Measurements from ENCODE around the gene BOK. TPM values are rescaled to one million over a fixed set of nuclear protein-coding genes. Genes with fewer than 3 reads are reported as not detected.
"Not testable (repeated sequence)": the region's sequence is repeated elsewhere in the genome, so short reads cannot be mapped to it uniquely, and the experiment has no call there.

The BOK gene
- total RNA-seq, 1 experiment from 2014 or later: 41.5 TPM

DNA sequence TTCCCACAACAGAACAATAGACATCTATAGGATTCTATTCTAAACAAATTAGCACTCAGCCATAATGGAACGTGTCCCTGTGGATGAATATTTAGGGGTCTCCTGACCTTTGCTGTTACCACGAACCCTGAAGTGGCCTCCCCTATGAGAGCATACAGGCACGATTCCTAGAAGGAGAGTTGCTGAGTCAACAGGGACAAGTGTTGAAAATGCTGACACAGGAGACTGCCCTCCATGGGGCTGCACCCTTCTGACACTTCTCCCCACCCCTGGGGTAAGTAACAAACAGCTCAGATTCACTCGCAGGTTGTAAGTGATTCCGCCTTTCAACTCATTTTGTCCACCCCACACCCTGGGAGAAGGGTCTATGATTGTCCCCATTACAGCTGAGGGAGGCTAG is 36.1 kb upstream of the BOK start (continued):
- no peak for TF ChIP-seq EGR1 (IDR thresholded peaks at IDR 0.05; ENCODE audit: low read depth)
- TF ChIP-seq, protein P1, sequence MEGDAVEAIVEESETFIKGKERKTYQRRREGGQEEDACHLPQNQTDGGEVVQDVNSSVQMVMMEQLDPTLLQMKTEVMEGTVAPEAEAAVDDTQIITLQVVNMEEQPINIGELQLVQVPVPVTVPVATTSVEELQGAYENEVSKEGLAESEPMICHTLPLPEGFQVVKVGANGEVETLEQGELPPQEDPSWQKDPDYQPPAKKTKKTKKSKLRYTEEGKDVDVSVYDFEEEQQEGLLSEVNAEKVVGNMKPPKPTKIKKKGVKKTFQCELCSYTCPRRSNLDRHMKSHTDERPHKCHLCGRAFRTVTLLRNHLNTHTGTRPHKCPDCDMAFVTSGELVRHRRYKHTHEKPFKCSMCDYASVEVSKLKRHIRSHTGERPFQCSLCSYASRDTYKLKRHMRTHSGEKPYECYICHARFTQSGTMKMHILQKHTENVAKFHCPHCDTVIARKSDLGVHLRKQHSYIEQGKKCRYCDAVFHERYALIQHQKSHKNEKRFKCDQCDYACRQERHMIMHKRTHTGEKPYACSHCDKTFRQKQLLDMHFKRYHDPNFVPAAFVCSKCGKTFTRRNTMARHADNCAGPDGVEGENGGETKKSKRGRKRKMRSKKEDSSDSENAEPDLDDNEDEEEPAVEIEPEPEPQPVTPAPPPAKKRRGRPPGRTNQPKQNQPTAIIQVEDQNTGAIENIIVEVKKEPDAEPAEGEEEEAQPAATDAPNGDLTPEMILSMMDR (IDR thresholded peaks at IDR 0.05 in 2 of 3, conservative IDR thresholded peaks at IDR 0.05 in 1 of 3; ENCODE audit: borderline replicate concordance in 1 of 3, insufficient read depth in 1 of 3, low read depth in 2 of 3, low read length in 2 of 3): no peak
- TF ChIP-seq, protein P2, sequence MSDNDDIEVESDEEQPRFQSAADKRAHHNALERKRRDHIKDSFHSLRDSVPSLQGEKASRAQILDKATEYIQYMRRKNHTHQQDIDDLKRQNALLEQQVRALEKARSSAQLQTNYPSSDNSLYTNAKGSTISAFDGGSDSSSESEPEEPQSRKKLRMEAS (IDR thresholded peaks at IDR 0.05): no peak
- TF ChIP-seq CEBPB (IDR thresholded peaks at IDR 0.05; ENCODE audit: low read depth): no peak
- no peak for TF ChIP-seq EZH2phosphoT487 (IDR thresholded peaks at IDR 0.05; ENCODE audit: borderline replicate concordance)
- TF ChIP-seq SRF (IDR thresholded peaks at IDR 0.05; ENCODE audit: low read depth): no peak

DNA sequence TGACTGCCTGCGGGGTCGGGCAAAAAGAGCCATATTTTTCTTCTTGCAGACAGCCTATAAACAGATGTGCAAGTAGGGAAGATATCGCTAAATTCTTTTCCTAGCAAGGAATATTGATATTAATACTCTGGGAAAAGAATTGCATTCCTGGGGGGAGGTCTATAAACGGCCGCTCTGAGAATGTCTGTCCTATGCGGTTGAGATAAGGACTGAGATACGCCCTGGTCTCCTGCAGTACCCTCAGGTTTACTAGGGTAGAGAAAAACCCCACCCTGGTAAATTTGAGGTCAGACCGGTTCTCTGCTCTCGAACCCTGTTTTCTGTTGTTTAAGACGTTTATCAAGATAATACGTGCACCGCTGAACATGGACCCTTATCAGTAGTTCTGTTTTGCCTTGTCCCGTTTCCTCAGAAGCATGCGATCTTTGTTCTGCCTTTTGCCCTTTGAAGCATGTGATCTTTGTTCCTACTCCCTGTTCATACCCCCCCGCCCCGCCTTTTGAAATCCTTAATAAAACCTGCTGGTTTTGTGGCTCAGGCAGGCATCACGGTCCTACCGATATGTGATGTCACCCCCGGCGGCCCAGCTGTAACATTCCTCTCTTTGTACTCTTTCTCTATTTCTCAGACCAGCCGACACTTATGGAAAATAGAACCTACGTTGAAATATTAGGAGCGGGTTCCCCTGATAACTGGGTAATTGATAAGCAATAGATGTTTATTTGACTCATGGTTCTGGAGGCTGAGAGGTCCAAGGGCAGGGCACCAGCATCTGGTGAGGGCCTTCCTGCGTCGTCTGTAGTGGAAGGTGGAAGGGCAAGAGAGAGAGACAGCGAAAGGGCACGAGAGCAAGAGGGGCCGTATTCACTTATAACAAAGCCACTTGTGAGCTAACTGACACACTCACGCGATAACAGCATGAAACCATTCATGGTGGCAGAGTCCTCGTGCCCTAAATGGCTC is 32.4 kb upstream of the BOK start:
- H4K20me1 ChIP-seq (ENCODE audit: insufficient read depth); H3K27me3 ChIP-seq (ENCODE audit: insufficient read depth, low read length); ATAC-seq; H3K27ac ChIP-seq (ENCODE audit: low read depth, low read length); intact Hi-C loops (cut with micrococcal nuclease); H3K36me3 ChIP-seq (ENCODE audit: control insufficient read depth in 1 of 2, insufficient read depth in 2 of 2, low read length in 2 of 2); H3K9me3 ChIP-seq (ENCODE audit: control insufficient read depth in 1 of 2, insufficient read depth in 1 of 2, low read depth in 1 of 2, low read length in 2 of 2); POLR2A ChIA-PET; H3K9ac ChIP-seq (ENCODE audit: low read length); RAD21 ChIA-PET (ENCODE audit: low non-redundant PET in 1 of 2, low total read pairs in 2 of 2, uncharacterized antibody in 2 of 2, unreplicated experiment in 2 of 2); H3K4me3 ChIP-seq (replicated peaks in 1 of 2; ENCODE audit: low read depth in 1 of 2, low read length in 2 of 2); BruUV-seq (replicated peaks); H3K4me2 ChIP-seq (ENCODE audit: low read length); H3K79me2 ChIP-seq (ENCODE audit: insufficient read depth, low read length); H2AFZ ChIP-seq (ENCODE audit: low read depth, low read length, poor library complexity, severe bottlenecking); DNase-seq (ENCODE audit: low read depth, low spot score); H3K9me2 ChIP-seq (ENCODE audit: insufficient read depth); CTCF ChIA-PET; H3K4me1 ChIP-seq (ENCODE audit: control insufficient read depth in 1 of 2, insufficient read depth in 2 of 2, low read length in 2 of 2): not testable (repeated sequence)

Measured in HCT116 (cell line).